GM21528 (cell line): ENCODE data around the gene PHF14.
"Not testable (repeated sequence)": the region's sequence is repeated elsewhere in the genome, so short reads cannot be mapped to it uniquely, and the experiment has no call there.

Experiments
- ATAC-seq: cut with Tn5 transposase; IDR thresholded peaks from one replicate; pipeline ENCODE4 v1.9.1; 2021; ENCODE audit warnings: mild to moderate bottlenecking, moderate library complexity; ENCODE audit not compliant: unreplicated experiment, low FRiP score

The PHF14 gene, protein sequence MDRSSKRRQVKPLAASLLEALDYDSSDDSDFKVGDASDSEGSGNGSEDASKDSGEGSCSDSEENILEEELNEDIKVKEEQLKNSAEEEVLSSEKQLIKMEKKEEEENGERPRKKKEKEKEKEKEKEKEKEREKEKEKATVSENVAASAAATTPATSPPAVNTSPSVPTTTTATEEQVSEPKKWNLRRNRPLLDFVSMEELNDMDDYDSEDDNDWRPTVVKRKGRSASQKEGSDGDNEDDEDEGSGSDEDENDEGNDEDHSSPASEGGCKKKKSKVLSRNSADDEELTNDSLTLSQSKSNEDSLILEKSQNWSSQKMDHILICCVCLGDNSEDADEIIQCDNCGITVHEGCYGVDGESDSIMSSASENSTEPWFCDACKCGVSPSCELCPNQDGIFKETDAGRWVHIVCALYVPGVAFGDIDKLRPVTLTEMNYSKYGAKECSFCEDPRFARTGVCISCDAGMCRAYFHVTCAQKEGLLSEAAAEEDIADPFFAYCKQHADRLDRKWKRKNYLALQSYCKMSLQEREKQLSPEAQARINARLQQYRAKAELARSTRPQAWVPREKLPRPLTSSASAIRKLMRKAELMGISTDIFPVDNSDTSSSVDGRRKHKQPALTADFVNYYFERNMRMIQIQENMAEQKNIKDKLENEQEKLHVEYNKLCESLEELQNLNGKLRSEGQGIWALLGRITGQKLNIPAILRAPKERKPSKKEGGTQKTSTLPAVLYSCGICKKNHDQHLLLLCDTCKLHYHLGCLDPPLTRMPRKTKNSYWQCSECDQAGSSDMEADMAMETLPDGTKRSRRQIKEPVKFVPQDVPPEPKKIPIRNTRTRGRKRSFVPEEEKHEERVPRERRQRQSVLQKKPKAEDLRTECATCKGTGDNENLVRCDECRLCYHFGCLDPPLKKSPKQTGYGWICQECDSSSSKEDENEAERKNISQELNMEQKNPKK

GRCh38 chr7:10973061-10973941 lies at the start of gene PHF14:
Gene PHF14, plus strand, starts transcription at chr7:10973872. Its CDS starts 452 bp downstream, at chr7:10974324.
- peak; percentile 98 for ATAC-seq

GRCh38 chr7:10924370-10924769 lies 49.3 kb upstream of the PHF14 start:
- ATAC-seq, result no peak

DNA sequence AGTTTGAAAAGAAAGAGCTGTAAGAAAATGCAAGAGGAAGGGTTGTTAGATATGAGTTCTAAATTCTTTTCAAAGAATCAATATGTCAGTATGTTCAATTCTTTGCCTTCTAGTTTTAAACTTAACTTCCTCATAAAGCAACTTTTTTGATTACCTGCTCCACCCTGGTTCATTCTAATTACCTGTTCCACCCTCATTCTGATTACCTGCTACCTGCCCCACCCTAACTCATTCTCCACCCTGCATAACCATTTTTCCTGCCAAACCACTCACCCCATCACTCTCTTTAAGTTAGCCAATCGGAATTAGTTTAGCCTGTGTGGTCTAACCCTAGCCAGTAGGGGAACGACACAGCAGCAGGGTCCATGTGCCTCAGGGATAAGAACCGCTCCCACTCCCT lies 45.5 kb upstream of the PHF14 start:
- not testable (repeated sequence) for ATAC-seq

- no peak for ATAC-seq
These were observed 43.1 kb upstream of the PHF14 start for GRCh38 chr7:10930551-10930950.

DNA sequence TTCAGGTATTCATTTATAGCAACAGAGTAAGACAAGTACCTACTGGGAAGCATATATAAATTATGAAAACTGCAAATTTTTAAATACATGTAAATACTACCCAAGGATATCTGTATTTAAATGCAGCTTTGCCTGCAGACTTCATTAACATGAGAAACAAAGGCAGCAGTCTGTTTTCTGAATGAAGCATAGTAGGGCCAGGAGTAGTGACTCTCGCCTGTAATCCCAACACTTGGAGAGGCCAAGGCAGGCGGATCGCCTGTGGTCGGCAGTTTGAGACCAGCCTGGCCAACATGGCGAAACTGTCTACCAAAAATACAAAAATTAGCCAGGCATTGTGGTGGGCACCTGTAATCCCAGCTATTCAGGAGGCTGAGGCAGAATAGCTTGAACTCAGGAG lies 42.5 kb upstream of the PHF14 start:
- no peak for ATAC-seq

DNA sequence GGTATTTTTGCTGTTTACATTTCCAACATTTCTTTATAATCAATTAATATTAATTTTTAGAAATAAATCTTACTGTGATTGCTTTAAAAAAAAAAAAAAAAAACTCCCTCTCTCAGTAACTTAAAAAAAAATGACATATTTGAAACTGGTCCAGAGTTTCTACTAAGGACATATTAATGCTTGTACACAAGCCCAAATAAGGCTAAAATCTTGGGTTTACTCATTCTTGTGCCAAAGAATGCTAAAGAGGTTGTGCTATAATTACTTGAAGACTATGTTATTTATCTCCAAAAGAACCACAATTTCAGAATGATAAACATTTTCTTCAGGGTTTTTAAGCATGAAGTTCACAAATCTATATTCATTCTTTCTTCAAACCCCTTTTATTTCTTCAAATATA lies 39.4 kb upstream of the PHF14 start:
- ATAC-seq, result no peak

DNA sequence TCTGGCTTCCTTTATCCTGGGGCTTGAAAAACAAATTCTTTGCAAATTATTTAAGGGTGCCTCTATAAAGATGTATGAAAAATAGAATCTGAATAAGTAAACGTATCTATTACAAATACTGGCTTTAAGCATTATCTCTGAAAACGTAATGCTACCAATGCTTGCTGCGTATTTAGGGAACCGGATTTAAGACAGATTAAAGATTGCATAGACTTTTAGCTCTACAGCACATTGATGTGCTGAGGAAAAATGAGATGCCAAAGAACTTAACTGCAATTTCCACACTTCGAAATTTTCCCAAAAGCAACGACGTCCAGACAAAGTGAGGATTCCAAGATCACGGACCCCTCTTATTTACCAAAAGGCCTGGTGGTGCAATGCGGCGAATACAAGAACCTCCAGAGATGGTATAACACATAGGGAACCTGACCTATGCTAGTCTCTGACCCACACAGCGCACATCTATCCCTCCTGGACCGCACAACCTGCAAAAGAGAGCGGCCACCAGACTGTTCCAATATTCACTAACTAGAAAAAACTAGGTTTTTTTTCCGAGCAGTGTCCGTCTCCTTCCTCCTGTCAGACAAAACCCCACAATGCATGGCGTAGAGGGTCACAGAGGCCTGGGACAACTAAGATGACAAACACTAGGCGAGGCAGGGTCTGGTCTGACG lies 34.3 kb upstream of the PHF14 start:
- peak; percentile 39 for ATAC-seq

DNA sequence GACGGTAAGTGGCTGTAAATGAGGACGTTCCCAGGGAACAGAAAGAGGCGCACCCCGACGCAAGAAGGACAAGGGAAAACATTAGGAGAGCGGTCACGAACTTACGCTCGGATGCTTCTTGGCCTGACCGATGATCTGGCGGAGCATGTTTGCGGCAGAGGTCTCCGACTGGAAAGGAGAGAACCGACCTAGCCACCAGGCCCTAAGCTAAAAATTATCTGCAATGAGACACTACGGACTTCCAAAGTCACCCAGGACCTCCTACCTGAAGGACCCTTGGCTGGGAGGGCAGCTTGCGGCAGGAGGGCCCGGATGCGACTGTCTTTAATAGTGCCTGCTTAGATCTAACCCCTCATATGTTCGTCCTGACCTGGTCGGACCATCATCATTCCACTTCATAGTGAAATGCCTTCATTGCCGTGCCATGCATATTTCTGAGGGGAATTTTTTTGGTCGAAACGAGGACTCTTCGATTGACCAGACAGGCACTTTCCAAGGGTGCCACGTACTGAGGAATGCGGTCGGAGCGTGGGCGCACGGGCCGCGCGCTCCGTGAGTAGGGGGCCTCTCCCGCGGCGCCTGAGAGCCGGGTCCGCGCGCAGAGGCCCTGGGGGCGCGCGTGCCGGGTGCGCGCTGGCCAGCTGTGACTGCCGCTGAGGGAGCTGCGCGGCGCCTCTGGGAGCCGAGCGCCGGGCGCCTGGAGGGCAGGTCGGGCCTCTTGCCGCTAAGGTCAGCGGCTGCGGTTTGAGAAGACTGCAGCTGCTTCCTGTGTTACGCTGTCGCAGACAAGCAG lies 33.6 kb upstream of the PHF14 start:
- ATAC-seq, result peak; percentile 91

GRCh38 chr7:10940704-10941355 lies 32.8 kb upstream of the PHF14 start:
- ATAC-seq, result no peak

DNA sequence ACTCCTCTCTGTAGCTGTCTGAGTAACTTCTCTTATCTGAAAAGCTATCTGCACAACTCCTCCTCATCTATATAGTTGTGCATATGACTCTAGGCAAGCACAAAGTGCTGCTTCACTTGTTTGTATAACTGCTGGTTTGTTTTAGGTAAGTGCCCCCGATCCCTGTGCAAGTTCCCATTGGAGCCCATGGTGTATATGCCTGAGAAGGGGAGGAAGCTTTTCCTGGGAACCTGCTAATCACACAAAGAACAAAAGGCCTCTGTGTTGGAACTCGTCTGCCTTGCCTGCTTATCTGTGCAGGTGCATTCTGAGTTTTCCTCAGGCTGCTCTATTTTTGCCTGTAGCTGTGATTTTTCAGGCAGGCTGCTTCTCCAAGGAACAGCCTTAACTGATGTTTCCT lies 23.2 kb upstream of the PHF14 start:
- ATAC-seq, result no peak

DNA sequence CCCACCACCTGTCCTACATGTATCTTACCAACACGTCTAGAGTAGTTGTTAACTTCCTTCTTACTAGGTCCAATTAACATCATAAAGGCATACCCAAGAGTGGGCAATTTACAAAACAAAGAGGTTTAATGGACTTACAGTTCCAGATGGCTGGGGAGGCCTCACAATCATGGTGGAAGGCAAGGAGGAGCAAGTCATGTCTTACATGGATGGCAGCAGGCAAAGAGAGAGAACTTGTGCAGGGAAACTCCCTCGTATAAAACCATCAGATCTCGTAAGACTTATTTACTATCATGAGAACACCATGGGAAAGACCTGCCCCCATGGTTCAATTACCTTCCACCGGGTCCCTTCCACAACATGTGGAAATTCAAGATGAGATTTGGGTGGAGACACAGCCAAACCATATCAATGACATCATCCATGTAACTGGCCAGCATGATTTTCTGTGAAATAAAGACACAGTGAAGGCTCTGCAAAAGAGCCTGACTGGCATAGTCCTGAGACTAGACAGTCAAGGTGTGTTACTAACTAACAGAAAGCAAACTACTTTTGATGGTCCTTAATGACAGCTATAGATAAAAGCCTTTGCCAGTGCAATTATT lies 22.6 kb upstream of the PHF14 start:
- not testable (repeated sequence) for ATAC-seq

GRCh38 chr7:10952588-10952987 lies 21.1 kb upstream of the PHF14 start:
- no peak for ATAC-seq

DNA sequence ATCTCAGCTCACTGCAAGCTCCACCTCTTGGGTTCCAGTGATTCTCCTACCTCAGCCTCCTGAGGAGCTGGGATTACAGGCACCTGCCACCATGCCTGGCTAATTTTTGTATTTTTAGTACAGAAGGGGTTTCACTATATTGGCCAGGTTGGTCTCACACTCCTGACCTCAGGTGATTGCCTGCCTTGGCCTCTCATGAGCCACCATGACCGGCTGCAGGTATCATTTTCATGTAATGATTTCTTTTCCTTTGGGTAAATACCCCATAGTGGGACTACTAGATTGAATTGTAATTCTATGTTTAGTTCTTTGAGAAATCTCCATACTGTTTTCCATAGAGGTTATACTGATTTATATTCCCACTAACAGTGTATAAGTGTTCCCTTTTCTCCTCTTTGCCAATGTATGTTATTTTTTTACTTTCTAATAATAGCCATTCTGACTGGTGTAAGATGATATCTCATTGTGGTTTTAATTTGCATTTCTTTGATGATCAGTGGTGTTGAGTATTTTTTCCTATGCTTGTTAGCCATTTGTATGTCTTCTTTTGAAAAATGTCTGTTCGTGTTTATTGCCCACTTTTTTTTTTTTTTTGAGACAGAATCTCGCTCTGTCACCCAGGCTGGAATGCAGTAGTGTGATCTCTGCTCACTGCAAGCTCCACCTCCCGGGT lies 20.5 kb upstream of the PHF14 start:
- not testable (repeated sequence) for ATAC-seq

- ATAC-seq, result no peak
These were observed 17.1 kb upstream of the PHF14 start for GRCh38 chr7:10956528-10956927.

GRCh38 chr7:10960242-10960641 lies 13.4 kb upstream of the PHF14 start:
- ATAC-seq, result not testable (repeated sequence)

- ATAC-seq, result not testable (repeated sequence)
These were observed 8.7 kb upstream of the PHF14 start for GRCh38 chr7:10965016-10965415.

GRCh38 chr7:10972174-10972573 lies 1.5 kb upstream of the PHF14 start:
- no peak for ATAC-seq
